Subcutaneous abdominal adipose tissue (tissue), 5 donors: ENCODE data around the gene SNED1.

Experiments used
- H3K27ac ChIP-seq: one replicate; pipeline ENCODE4 v1.7.0; 2013; ENCODE audit warnings: low read depth, mild to moderate bottlenecking, inconsistent platforms, low read length, moderate library complexity
- H3K27me3 ChIP-seq, 5 donors: one replicate each; pipeline ENCODE4 v1.7.0; 2013; ENCODE audit warnings: low read length in 5 of 5, inconsistent platforms in 1 of 5; ENCODE audit not compliant: control insufficient read depth in 5 of 5, insufficient read depth in 4 of 5
- H3K36me3 ChIP-seq, 5 donors: one replicate each; pipeline ENCODE4 v1.7.0; 2013; ENCODE audit warnings: low read length in 5 of 5; ENCODE audit not compliant: control insufficient read depth in 5 of 5, insufficient read depth in 5 of 5
- H3K4me1 ChIP-seq, 5 donors: one replicate each; pipeline ENCODE4 v1.7.0; 2013; ENCODE audit warnings: low read length in 5 of 5, mild to moderate bottlenecking in 3 of 5, moderate library complexity in 1 of 5; ENCODE audit not compliant: control insufficient read depth in 5 of 5, insufficient read depth in 5 of 5
- H3K4me3 ChIP-seq, 5 donors: one replicate each; pipeline ENCODE4 v1.7.0; 2013; ENCODE audit warnings: low read length in 5 of 5, low read depth in 1 of 5
- H3K9ac ChIP-seq, 5 donors: one replicate each; pipeline ENCODE4 v1.7.0; 2013; ENCODE audit warnings: low read length in 5 of 5, mild to moderate bottlenecking in 4 of 5, moderate library complexity in 3 of 5
- H3K9me3 ChIP-seq, 5 donors: one replicate each; pipeline ENCODE4 v1.7.0; 2013; ENCODE audit warnings: low read length in 5 of 5; ENCODE audit not compliant: control insufficient read depth in 5 of 5
- donor health status: healthy.
- donor health status: healthy.
- donor health status: healthy.
- donor health status: healthy.
- donor health status: healthy.

SNED1 gene

GRCh38 chr2:240966457-240966905 lies 31.9 kb upstream of the SNED1 start:
- Histone ChIP-seq H3K4me1 (peaks cover 4 to 38% (median 30%) of the 10 kb centered on the region in 5 donors), H3K9ac (no peak overlapping the region), H3K9me3 (peaks cover 0 to 4% (median 0%) of the 10 kb centered on the region in 5 donors), H3K27me3 (no peaks in the 10 kb centered on the region), H3K27ac (no peak overlapping the region), H3K4me3 (no peak overlapping the region), H3K36me3 (no peaks in the 10 kb centered on the region)

DNA sequence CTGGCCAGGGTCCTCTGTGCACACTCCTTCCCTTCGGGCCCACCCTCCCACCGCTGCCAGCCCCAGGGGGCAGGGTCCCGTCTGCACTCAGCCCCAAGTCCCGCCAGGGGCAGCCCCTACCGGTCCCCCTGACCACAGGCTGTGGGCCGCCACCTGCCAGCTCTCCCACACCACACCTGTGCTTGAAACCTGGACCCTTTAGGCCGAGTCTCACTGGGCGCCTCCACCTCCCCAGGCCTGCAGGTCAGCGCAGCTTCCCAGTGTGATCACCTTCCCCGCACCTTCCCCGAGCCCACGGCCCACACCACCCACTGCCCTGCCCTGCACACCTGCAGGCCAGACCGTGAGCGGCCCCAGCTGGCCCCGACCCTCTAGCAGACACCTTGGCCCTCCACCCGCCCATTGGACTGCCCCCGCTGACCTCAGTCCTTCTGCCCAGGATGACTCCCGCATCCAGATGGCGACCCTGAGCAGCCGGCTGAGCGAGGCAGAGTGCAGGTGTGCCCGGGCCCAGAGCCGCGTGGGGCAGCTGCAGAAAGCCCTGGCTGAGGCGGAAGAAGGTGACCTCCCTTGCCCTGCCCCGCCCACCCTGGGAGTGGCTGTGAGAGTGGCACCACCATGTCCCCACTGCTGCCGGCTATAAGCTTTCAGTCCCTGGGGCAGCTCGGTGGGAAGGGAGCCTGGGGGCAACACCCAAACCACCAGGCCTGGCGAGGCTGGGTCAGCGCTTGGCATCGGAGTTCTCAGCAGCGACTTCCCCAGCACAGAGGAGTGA lies 31.3 kb upstream of the SNED1 start:
- Histone ChIP-seq H3K9ac (no peak overlapping the region), H3K4me1 (peaks cover 0 to 36% (median 31%) of the 10 kb centered on the region in 5 donors), H3K9me3 (peaks cover 0 to 4% (median 0%) of the 10 kb centered on the region in 5 donors), H3K27ac (no peak overlapping the region), H3K36me3 (no peaks in the 10 kb centered on the region), H3K27me3 (no peaks in the 10 kb centered on the region), H3K4me3 (no peak overlapping the region)

DNA sequence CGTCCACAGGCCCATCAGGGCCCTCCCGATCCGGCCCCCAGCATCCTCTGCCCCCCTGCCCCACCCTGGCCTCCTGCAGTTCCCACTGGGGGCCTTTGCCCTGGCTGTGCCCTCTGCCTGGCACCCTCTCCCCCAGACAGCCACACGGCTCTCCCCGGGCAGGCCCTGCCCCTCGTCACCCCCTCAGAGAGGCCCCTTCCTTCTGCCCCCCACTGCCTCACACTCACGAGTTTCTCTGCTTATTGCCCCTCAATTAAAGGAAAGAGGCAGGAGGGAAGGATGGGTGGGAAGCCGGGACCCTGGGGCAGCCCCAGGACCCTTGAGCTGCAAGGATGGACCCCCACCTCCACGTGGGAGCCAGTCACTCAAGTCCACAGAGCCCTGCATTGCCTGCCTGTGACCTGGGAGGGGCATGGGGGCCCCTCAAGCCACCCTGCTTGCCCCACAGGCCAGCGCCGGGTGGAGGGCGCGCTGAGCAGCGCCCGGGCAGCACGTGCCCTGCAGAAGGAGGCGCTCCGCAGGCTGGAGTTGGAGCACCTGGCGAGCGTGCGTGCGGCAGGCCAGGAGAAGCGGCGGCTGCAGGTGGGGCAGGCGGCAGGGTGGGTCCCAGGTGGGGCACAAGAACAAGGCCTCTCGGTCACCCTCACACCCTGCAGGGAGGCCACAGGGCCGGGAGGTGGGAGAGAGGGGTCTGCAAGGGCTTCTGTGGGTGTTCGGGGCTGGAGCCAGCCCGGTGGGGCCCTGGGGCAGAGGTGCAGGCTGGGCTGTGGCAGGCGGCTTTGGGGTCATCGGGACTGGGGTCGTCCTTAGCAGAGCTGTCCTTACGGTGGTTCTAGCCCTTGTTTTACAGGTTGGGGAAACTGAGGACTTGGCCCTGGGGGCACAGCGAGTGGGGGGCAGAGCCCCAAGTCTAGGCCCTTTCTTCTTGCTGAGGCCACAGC lies 30.5 kb upstream of the SNED1 start:
- no peaks in the 10 kb centered on the region for H3K27me3 ChIP-seq
- H3K4me1 ChIP-seq: peaks cover 2 to 37% (median 31%) of the 10 kb centered on the region in 5 donors
- H3K36me3 ChIP-seq: no peaks in the 10 kb centered on the region
- H3K9me3 ChIP-seq: peaks cover 0 to 4% (median 0%) of the 10 kb centered on the region in 5 donors
- H3K9ac ChIP-seq: no peak overlapping the region
- no peak overlapping the region for H3K4me3 ChIP-seq
- H3K27ac ChIP-seq: no peak overlapping the region

GRCh38 chr2:240968731-240969624 lies 29.4 kb upstream of the SNED1 start:
- no peak overlapping the region for H3K4me3 ChIP-seq
- no peak overlapping the region for H3K9ac ChIP-seq
- peaks cover 5 to 41% (median 37%) of the 10 kb centered on the region in 5 donors for H3K4me1 ChIP-seq
- H3K27me3 ChIP-seq: no peaks in the 10 kb centered on the region
- no peaks in the 10 kb centered on the region for H3K36me3 ChIP-seq
- H3K27ac ChIP-seq: no peak overlapping the region
- H3K9me3 ChIP-seq: peaks cover 0 to 7% (median 3%) of the 10 kb centered on the region in 5 donors

DNA sequence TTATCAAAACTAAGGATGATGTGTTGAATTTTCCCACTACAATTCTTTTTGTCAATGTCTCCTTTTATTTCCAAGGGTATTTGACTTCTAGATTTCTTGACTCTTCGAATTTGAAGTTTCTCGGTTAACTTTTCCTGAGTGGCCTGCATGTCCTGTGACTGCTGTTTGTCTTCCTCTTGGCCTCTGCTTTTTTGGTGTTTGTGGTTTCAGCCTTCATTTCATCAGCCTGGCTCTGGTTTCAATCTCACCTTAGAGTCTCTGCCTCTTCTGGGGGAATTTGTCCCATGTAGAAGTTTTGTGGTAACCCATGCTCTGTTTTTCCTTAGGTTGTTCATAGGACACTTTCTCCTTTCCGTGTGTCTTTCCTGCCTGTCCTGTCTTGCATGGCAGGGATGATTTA lies 28.3 kb upstream of the SNED1 start:
- no peak overlapping the region for H3K4me3 ChIP-seq
- H3K27me3 ChIP-seq: peaks cover 0 to under 1% (median 0%) of the 10 kb centered on the region in 5 donors
- no peak overlapping the region for H3K27ac ChIP-seq
- H3K36me3 ChIP-seq: no peaks in the 10 kb centered on the region
- peaks cover 0 to 8% (median 3%) of the 10 kb centered on the region in 5 donors for H3K9me3 ChIP-seq
- H3K4me1 ChIP-seq: peaks cover 5 to 36% (median 32%) of the 10 kb centered on the region in 5 donors
- H3K9ac ChIP-seq: no peak overlapping the region

- Histone ChIP-seq H3K9ac (no peak overlapping the region), H3K27ac (no peak overlapping the region), H3K4me1 (peaks cover 5 to 33% (median 27%) of the 10 kb centered on the region in 5 donors), H3K4me3 (no peak overlapping the region), H3K36me3 (no peaks in the 10 kb centered on the region), H3K9me3 (peaks cover 0 to 8% (median 3%) of the 10 kb centered on the region in 5 donors), H3K27me3 (peaks cover 0 to 3% (median 0%) of the 10 kb centered on the region in 5 donors)
Measured at GRCh38 chr2:240970816-240971215, 27.6 kb upstream of the SNED1 start.

- Histone ChIP-seq H3K9me3 (peaks cover 0 to 8% (median 3%) of the 10 kb centered on the region in 5 donors), H3K4me1 (peaks cover 5 to 33% (median 27%) of the 10 kb centered on the region in 5 donors), H3K27me3 (peaks cover 0 to 3% (median 0%) of the 10 kb centered on the region in 5 donors), H3K4me3 (no peak overlapping the region), H3K36me3 (no peaks in the 10 kb centered on the region), H3K9ac (no peak overlapping the region), H3K27ac (peak overlapping the region; percentile 76)
Measured at GRCh38 chr2:240972201-240972600, 26.2 kb upstream of the SNED1 start.

- peaks cover 0 to 8% (median 3%) of the 10 kb centered on the region in 5 donors for H3K9me3 ChIP-seq
- peaks cover 0 to 3% (median 0%) of the 10 kb centered on the region in 5 donors for H3K27me3 ChIP-seq
- H3K36me3 ChIP-seq: no peaks in the 10 kb centered on the region
- H3K4me1 ChIP-seq: peaks cover 5 to 33% (median 27%) of the 10 kb centered on the region in 5 donors
- H3K27ac ChIP-seq: peak overlapping the region; percentile 76
- H3K9ac ChIP-seq: no peak overlapping the region
- peak overlapping the region in 2 of 5 donors; percentile 20 to 25 for H3K4me3 ChIP-seq
Measured at GRCh38 chr2:240972636-240973521, 25.5 kb upstream of the SNED1 start.
